GM11168 (cell line): Measurements from ENCODE around the gene GEMIN4.

Experiments used
- in situ Hi-C: fragments of 300-500 bp; cut with MboI; formaldehyde crosslinking; loops from one replicate; pipeline ENCODE4 v1.12.0; 2022; ENCODE audit warnings: low sequenced_read_pairs; ENCODE audit not compliant: unreplicated experiment

Gene GEMIN4

GRCh38 chr17:745406-745805 is 6.7 kb downstream of the GEMIN4 start:
- in situ Hi-C loops, result no loop called here

GRCh38 chr17:744937-745336 is 7.1 kb downstream of the GEMIN4 start:
- in situ Hi-C loops, result no loop called here

GRCh38 chr17:743139-743538 is 8.9 kb downstream of the GEMIN4 start:
- in situ Hi-C loops, result no loop called here

GRCh38 chr17:742147-742793 is 9.8 kb downstream of the GEMIN4 start:
- in situ Hi-C loops, result no loop called here

- in situ Hi-C loops, result no loop called here
Measured at GRCh38 chr17:740240-741017, 11.6 kb downstream of the GEMIN4 start.

- in situ Hi-C loops, result no loop called here
Measured at GRCh38 chr17:737561-738113, 14.4 kb downstream of the GEMIN4 start.

- in situ Hi-C loops, result no loop called here
Measured at GRCh38 chr17:733743-734142, 18.3 kb downstream of the GEMIN4 start.

- in situ Hi-C loops, result no loop called here
Measured at GRCh38 chr17:732902-733720, 19.0 kb downstream of the GEMIN4 start.

- in situ Hi-C loops, result no loop called here
Measured at GRCh38 chr17:732067-732901, 19.8 kb downstream of the GEMIN4 start, which contains the start of gene TLCD3A. TSS of gene TLCD3A (plus strand) at chr17:732596. CDS start at chr17:732648, 52 bp downstream.

GRCh38 chr17:731644-732066 is 20.4 kb downstream of the GEMIN4 start:
- in situ Hi-C loops, result no loop called here

GRCh38 chr17:728911-729310 is 23.2 kb downstream of the GEMIN4 start:
- in situ Hi-C loops, result no loop called here

- in situ Hi-C loops, result no loop called here
Measured at GRCh38 chr17:726271-726919, 25.7 kb downstream of the GEMIN4 start.

- in situ Hi-C loops, result no loop called here
Measured at GRCh38 chr17:725746-726145, 26.3 kb downstream of the GEMIN4 start.

- in situ Hi-C loops, result no loop called here
Measured at GRCh38 chr17:725084-725483, 27.0 kb downstream of the GEMIN4 start.

- in situ Hi-C loops, result no loop called here
Measured at GRCh38 chr17:721540-721937, 30.5 kb downstream of the GEMIN4 start.

GRCh38 chr17:720706-721539 is 31.1 kb downstream of the GEMIN4 start:
- in situ Hi-C loops, result no loop called here

GRCh38 chr17:718075-718474 is 34.0 kb downstream of the GEMIN4 start:
- in situ Hi-C loops, result no loop called here

GRCh38 chr17:708132-708531 is 43.9 kb downstream of the GEMIN4 start:
- in situ Hi-C loops, result no loop called here
